Measurements from ENCODE around the gene AAK1. TPM values are rescaled to one million over a fixed set of nuclear protein-coding genes. Genes with fewer than 3 reads are reported as not detected.
A peak's percentile ranks its signal among the peaks of the same experiment; 100 is the strongest.

Gene AAK1
- total and polyA plus RNA-seq, 2 donors (not counting 3 experiments of a cell fraction or from before 2014, with no cell fraction given): 31.0 to 127 TPM

DNA sequence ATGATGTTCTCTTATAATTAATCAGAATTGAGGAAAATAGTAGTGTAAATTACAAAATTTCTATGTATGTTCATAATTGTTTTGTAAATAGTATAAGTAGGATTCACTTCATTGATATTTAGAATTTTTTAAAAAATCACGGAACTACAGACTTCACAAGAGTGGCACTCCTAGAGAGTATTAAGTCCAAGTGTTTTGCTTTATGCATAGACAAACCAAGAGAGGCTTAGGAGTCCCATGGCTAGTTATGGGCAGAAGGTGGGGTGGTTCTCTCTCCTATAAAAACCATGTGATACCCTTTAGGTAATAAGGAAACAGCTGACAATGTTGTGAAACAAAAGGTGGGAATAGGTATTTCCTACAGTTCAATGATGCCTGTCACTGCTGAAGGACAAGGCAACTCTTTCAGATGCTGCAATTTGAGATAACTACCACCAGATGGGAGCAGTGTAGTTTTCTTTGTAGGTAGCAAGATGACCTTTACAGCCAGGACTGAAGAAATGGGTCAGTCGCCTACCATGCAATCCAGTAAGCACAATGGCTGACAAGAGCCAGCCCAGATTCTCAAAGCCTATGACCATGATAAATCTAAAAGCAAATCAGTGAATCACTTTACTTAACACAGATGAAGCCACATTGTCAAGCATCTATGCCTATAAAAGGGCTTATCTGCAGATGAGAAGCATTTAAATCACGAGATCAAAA, 83.9 kb downstream of the AAK1 start:
- POLR2A ChIA-PET: no interaction called here
- no peaks in the 10 kb centered on the region for H3K36me3 ChIP-seq (ENCODE audit: control insufficient read depth in 2 of 2, extremely low read depth in 1 of 2, insufficient read depth in 2 of 2, low read length in 2 of 2)
- H3K79me2 ChIP-seq (ENCODE audit: control insufficient read depth, insufficient read depth, low read length): peaks cover 48% of the 10 kb centered on the region
- CTCF ChIA-PET: interaction anchor here (1.8 to 7.7 kb wide), 4 partner anchors 155 to 257 kb away, joined by 7 to 74 read pairs (median 12); no protein-coding TSS in a partner anchor
- H4K20me1 ChIP-seq (replicated peaks; ENCODE audit: control insufficient read depth, extremely low read depth, insufficient read depth, low read length): peaks cover 2% of the 10 kb centered on the region
- TF ChIP-seq, protein P1, sequence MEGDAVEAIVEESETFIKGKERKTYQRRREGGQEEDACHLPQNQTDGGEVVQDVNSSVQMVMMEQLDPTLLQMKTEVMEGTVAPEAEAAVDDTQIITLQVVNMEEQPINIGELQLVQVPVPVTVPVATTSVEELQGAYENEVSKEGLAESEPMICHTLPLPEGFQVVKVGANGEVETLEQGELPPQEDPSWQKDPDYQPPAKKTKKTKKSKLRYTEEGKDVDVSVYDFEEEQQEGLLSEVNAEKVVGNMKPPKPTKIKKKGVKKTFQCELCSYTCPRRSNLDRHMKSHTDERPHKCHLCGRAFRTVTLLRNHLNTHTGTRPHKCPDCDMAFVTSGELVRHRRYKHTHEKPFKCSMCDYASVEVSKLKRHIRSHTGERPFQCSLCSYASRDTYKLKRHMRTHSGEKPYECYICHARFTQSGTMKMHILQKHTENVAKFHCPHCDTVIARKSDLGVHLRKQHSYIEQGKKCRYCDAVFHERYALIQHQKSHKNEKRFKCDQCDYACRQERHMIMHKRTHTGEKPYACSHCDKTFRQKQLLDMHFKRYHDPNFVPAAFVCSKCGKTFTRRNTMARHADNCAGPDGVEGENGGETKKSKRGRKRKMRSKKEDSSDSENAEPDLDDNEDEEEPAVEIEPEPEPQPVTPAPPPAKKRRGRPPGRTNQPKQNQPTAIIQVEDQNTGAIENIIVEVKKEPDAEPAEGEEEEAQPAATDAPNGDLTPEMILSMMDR (IDR thresholded peaks at IDR 0.05; ENCODE audit: extremely low read depth in 1 of 2, insufficient read depth in 1 of 2, low read depth in 1 of 2, low read length in 2 of 2): peak; percentile 50 to 51
- no peak for TF ChIP-seq EZH2 (IDR thresholded peaks at IDR 0.05; ENCODE audit: borderline replicate concordance, low read depth, low read length, severe bottlenecking)
- no peaks in the 10 kb centered on the region for H3K9me1 ChIP-seq (replicated peaks; ENCODE audit: control insufficient read depth, extremely low read depth, insufficient read depth, low read length)
- H3K4me1 ChIP-seq (ENCODE audit: control insufficient read depth, extremely low read depth, insufficient read depth, low read length): peaks cover 21% of the 10 kb centered on the region
- H3K27me3 ChIP-seq (ENCODE audit: control insufficient read depth in 2 of 2, insufficient read depth in 2 of 2, low read length in 2 of 2): no peaks in the 10 kb centered on the region
- FAIRE-seq (peak; percentile 65), DNase-seq (ENCODE audit: low read depth, low spot score) (peak; percentile 69)
- intact Hi-C loops (cut with micrococcal nuclease): loop anchor here (1.0 to 5.0 kb wide), 3 partner anchors 84 to 258 kb away; partner anchors contain the start of gene AAK1
- no peak overlapping the region for H3K9ac ChIP-seq (replicated peaks; ENCODE audit: extremely low read depth, insufficient read depth, low read length)
- dilution Hi-C loops (cut with MboI; ENCODE audit: extremely low pct_ligation_motif_present, low sequenced_read_pairs): no loop called here
- H3K9me3 ChIP-seq (replicated peaks; ENCODE audit: control insufficient read depth, insufficient read depth, low read length): no peaks in the 10 kb centered on the region
- no peak overlapping the region for H3K27ac ChIP-seq (ENCODE audit: insufficient read depth, low read depth, low read length)
- no peak overlapping the region for H3K4me2 ChIP-seq (ENCODE audit: insufficient read depth, low read length)
- no peak overlapping the region for H3K4me3 ChIP-seq (replicated peaks in 1 of 3; ENCODE audit: insufficient read depth in 1 of 3, low read depth in 1 of 3, low read length in 3 of 3)
- no TSS peak for BruUV-seq (replicated peaks)
- H2AFZ ChIP-seq (ENCODE audit: low read depth, low read length): no peak overlapping the region

GRCh38 chr2:69556008-69556407, 87.5 kb downstream of the AAK1 start:
- no peaks in the 10 kb centered on the region for H4K20me1 ChIP-seq (replicated peaks; ENCODE audit: control insufficient read depth, extremely low read depth, insufficient read depth, low read length)
- peaks cover 45% of the 10 kb centered on the region for H3K79me2 ChIP-seq (ENCODE audit: control insufficient read depth, insufficient read depth, low read length)
- FAIRE-seq (no peak), DNase-seq (ENCODE audit: low read depth, low spot score) (no peak)
- TF ChIP-seq GATA2 (IDR thresholded peaks at IDR 0.05; ENCODE audit: insufficient read depth, insufficient read length, low read depth, low read length): no peak
- TF ChIP-seq POLR2A (IDR thresholded peaks at IDR 0.05; ENCODE audit: low read depth, low read length): no peak
- TF ChIP-seq FOS (IDR thresholded peaks at IDR 0.05; ENCODE audit: borderline replicate concordance, insufficient read depth, low read length): no peak
- TF ChIP-seq MYC (IDR thresholded peaks at IDR 0.05; ENCODE audit: low read depth, low read length): no peak
- TF ChIP-seq, protein P1 (IDR thresholded peaks at IDR 0.05; ENCODE audit: extremely low read depth in 1 of 2, insufficient read depth in 1 of 2, low read depth in 1 of 2, low read length in 2 of 2): no peak
- TF ChIP-seq MAX (IDR thresholded peaks at IDR 0.05; ENCODE audit: insufficient read depth, insufficient read length): no peak
- no peak for TF ChIP-seq EZH2 (IDR thresholded peaks at IDR 0.05; ENCODE audit: borderline replicate concordance, low read depth, low read length, severe bottlenecking)
- TF ChIP-seq JUN (IDR thresholded peaks at IDR 0.05; ENCODE audit: borderline replicate concordance, insufficient read depth, insufficient read length, low read depth): no peak
- TF ChIP-seq POLR2AphosphoS5 (IDR thresholded peaks at IDR 0.05; ENCODE audit: insufficient read depth, low read depth, low read length): no peak
- no peaks in the 10 kb centered on the region for H3K9me3 ChIP-seq (replicated peaks; ENCODE audit: control insufficient read depth, insufficient read depth, low read length)
- no peak overlapping the region for H2AFZ ChIP-seq (ENCODE audit: low read depth, low read length)
- H3K9ac ChIP-seq (replicated peaks; ENCODE audit: extremely low read depth, insufficient read depth, low read length): no peak overlapping the region
- dilution Hi-C loops (cut with MboI; ENCODE audit: extremely low pct_ligation_motif_present, low sequenced_read_pairs): no loop called here
- H3K4me1 ChIP-seq (ENCODE audit: control insufficient read depth, extremely low read depth, insufficient read depth, low read length): peaks cover 34% of the 10 kb centered on the region
- intact Hi-C loops (cut with micrococcal nuclease): loop anchor here (5.0 kb wide), 1 partner anchor 261 kb away; no protein-coding TSS in a partner anchor
- BruUV-seq (replicated peaks): no TSS peak
- no peak overlapping the region for H3K27ac ChIP-seq (ENCODE audit: insufficient read depth, low read depth, low read length)
- no peak overlapping the region for H3K4me3 ChIP-seq (replicated peaks in 1 of 3; ENCODE audit: insufficient read depth in 1 of 3, low read depth in 1 of 3, low read length in 3 of 3)
- H3K4me2 ChIP-seq (ENCODE audit: insufficient read depth, low read length): no peak overlapping the region
- ChIA-PET POLR2A (no interaction called here), CTCF (interaction anchor here (3.0 kb wide), 1 partner anchor 10 kb away, joined by 14 read pairs; no protein-coding TSS in a partner anchor)
- no peaks in the 10 kb centered on the region for H3K27me3 ChIP-seq (ENCODE audit: control insufficient read depth in 2 of 2, insufficient read depth in 2 of 2, low read length in 2 of 2)
- peaks cover 1 to 3% of the 10 kb centered on the region in 2 experiments for H3K36me3 ChIP-seq (ENCODE audit: control insufficient read depth in 2 of 2, extremely low read depth in 1 of 2, insufficient read depth in 2 of 2, low read length in 2 of 2)
- H3K9me1 ChIP-seq (replicated peaks; ENCODE audit: control insufficient read depth, extremely low read depth, insufficient read depth, low read length): no peaks in the 10 kb centered on the region

All from endothelial cell of umbilical vein (primary cell).